NCI-H2107 (cell line): ENCODE results near the gene MLPH.

Experiments
- DNase-seq: peaks from one replicate; lab custom pipeline; 2025; lab: John Stamatoyannopoulos, UW

MLPH gene

GRCh38 chr2:237480556-237480955 lies 6.5 kb upstream of the MLPH start:
- DNase-seq, result no peak

GRCh38 chr2:237480988-237481525 lies 6.0 kb upstream of the MLPH start:
- no peak for DNase-seq

GRCh38 chr2:237482485-237482884 lies 4.6 kb upstream of the MLPH start:
- peak; percentile 20 for DNase-seq

- no peak for DNase-seq
These were observed 3.9 kb upstream of the MLPH start for GRCh38 chr2:237483018-237483731.

GRCh38 chr2:237485304-237485703 lies 1.7 kb upstream of the MLPH start:
- DNase-seq, result no peak

- no peak for DNase-seq
These were observed 1.2 kb upstream of the MLPH start for GRCh38 chr2:237485844-237486243.

GRCh38 chr2:237486334-237486818 lies 675 bp upstream of the MLPH start:
- DNase-seq, result no peak

- no peak for DNase-seq
These were observed 445 bp downstream of the MLPH start for GRCh38 chr2:237487496-237487895.

- DNase-seq, result no peak
These were observed 1.2 kb downstream of the MLPH start for GRCh38 chr2:237488295-237488694.

- no peak for DNase-seq
These were observed 2.1 kb downstream of the MLPH start for GRCh38 chr2:237488901-237489860.

GRCh38 chr2:237490009-237490711 lies 3.1 kb downstream of the MLPH start:
- DNase-seq, result no peak

- no peak for DNase-seq
These were observed 3.7 kb downstream of the MLPH start for GRCh38 chr2:237490795-237491194.

GRCh38 chr2:237491515-237492118 lies 4.6 kb downstream of the MLPH start:
- no peak for DNase-seq

- no peak for DNase-seq
These were observed 5.3 kb downstream of the MLPH start for GRCh38 chr2:237492137-237492890.

- DNase-seq, result no peak
These were observed 7.0 kb downstream of the MLPH start for GRCh38 chr2:237494066-237494465.

- DNase-seq, result no peak
These were observed 8.6 kb downstream of the MLPH start for GRCh38 chr2:237495521-237496117.

GRCh38 chr2:237496428-237496827 lies 9.4 kb downstream of the MLPH start:
- no peak for DNase-seq

- no peak for DNase-seq
These were observed 10.2 kb downstream of the MLPH start for GRCh38 chr2:237497009-237497837.

- DNase-seq, result no peak
These were observed 10.8 kb downstream of the MLPH start for GRCh38 chr2:237497838-237498186.

- no peak for DNase-seq
These were observed 11.3 kb downstream of the MLPH start for GRCh38 chr2:237498341-237498740.
